Large intestine (tissue), 3 donors: ENCODE measurements around the gene ZDHHC13. TPM values are rescaled to one million over a fixed set of nuclear protein-coding genes. Genes with fewer than 3 reads are reported as not detected.

Experiments
- DNase-seq, 2 donors: peaks; one replicate each; pipeline versions ENCODE4 v3.0.0 to v3.0.0-alpha.2; 2013
- H3K27ac ChIP-seq: one replicate; pipeline ENCODE4 v1.5.1; 2013; ENCODE audit warnings: low read length
- H3K27me3 ChIP-seq: 2 replicates; pipeline ENCODE4 v1.6.1; 2013; ENCODE audit warnings: low read length; ENCODE audit not compliant: control insufficient read depth, insufficient read depth
- H3K36me3 ChIP-seq: 2 replicates; pipeline ENCODE4 v1.6.1; 2013; ENCODE audit warnings: low read length; ENCODE audit not compliant: control insufficient read depth, insufficient read depth
- H3K4me1 ChIP-seq: one replicate; pipeline ENCODE4 v1.6.1; 2013; ENCODE audit warnings: low read length; ENCODE audit not compliant: control insufficient read depth, insufficient read depth
- H3K4me3 ChIP-seq: one replicate; pipeline ENCODE4 v1.5.1; 2013; ENCODE audit warnings: low read length
- H3K9me3 ChIP-seq: one replicate; pipeline ENCODE4 v1.6.1; 2013; ENCODE audit warnings: mild to moderate bottlenecking, low read depth, low read length, moderate library complexity; ENCODE audit not compliant: control insufficient read depth
- WGBS: methylation state at CpG from one replicate; pipeline ENCODE4 v1.1.5; 2013; ENCODE audit warnings: low lambda C conversion rate; ENCODE audit not compliant: insufficient coverage; 5-methylcytosine and 5-hydroxymethylcytosine counted together
- polyA plus RNA-seq: library from polyadenylated mRNA; unstranded; fragments of 120-200 nt; gene quantifications from one replicate; pipeline ENCODE4 v1.2.1, GENCODE V29; 2013

The ZDHHC13 gene
- polyA plus RNA-seq, 1 donor = 22.3 TPM

GRCh38 chr11:19099093-19099492 lies 17.9 kb upstream of the ZDHHC13 start:
- H3K9me3 ChIP-seq = no peaks in the 10 kb centered on the region
- no peak overlapping the region for H3K27ac ChIP-seq
- H3K36me3 ChIP-seq = no peaks in the 10 kb centered on the region
- no peak for DNase-seq
- no peak overlapping the region for H3K4me3 ChIP-seq
- peaks cover 20% of the 10 kb centered on the region for H3K4me1 ChIP-seq
- whole genome bisulfite sequencing = no CpG with 5 or more reads among the region's 3 CpGs
- no peaks in the 10 kb centered on the region for H3K27me3 ChIP-seq

- Histone ChIP-seq H3K4me3 (no peak overlapping the region), H3K4me1 (peaks cover 22% of the 10 kb centered on the region), H3K27me3 (no peaks in the 10 kb centered on the region), H3K27ac (no peak overlapping the region), H3K9me3 (no peaks in the 10 kb centered on the region), H3K36me3 (no peaks in the 10 kb centered on the region)
- no peak for DNase-seq
- WGBS = no CpG with 5 or more reads among the region's 4 CpGs
Observed at GRCh38 chr11:19100885-19101284, 16.1 kb upstream of the ZDHHC13 start.

- WGBS = 8% methylated on average over 3 of the region's 4 CpGs
- no peaks in the 10 kb centered on the region for H3K36me3 ChIP-seq
- peaks cover 26% of the 10 kb centered on the region for H3K4me1 ChIP-seq
- H3K27me3 ChIP-seq = no peaks in the 10 kb centered on the region
- H3K4me3 ChIP-seq = no peak overlapping the region
- no peaks in the 10 kb centered on the region for H3K9me3 ChIP-seq
- peak; percentile 57 to 89 for DNase-seq
- peak overlapping the region; percentile 72 for H3K27ac ChIP-seq
Observed at GRCh38 chr11:19101796-19102520, 15.0 kb upstream of the ZDHHC13 start.

GRCh38 chr11:19102521-19102900 lies 14.5 kb upstream of the ZDHHC13 start:
- Histone ChIP-seq H3K27me3 (no peaks in the 10 kb centered on the region), H3K4me1 (peaks cover 26% of the 10 kb centered on the region), H3K4me3 (no peak overlapping the region), H3K9me3 (no peaks in the 10 kb centered on the region), H3K27ac (peak overlapping the region; percentile 72), H3K36me3 (no peaks in the 10 kb centered on the region)
- WGBS = no CpG with 5 or more reads among the region's 1 CpG
- DNase-seq = peak; percentile 49 to 82

- no peaks in the 10 kb centered on the region for H3K36me3 ChIP-seq
Observed at GRCh38 chr11:19105011-19105410, 12.0 kb upstream of the ZDHHC13 start.

GRCh38 chr11:19107125-19107524 lies 9.8 kb upstream of the ZDHHC13 start:
- peaks cover 20% of the 10 kb centered on the region for H3K4me1 ChIP-seq
- H3K27me3 ChIP-seq = no peaks in the 10 kb centered on the region
- H3K36me3 ChIP-seq = no peaks in the 10 kb centered on the region
- no peaks in the 10 kb centered on the region for H3K9me3 ChIP-seq
- WGBS = no CpG with 5 or more reads among the region's 1 CpG
- no peak overlapping the region for H3K27ac ChIP-seq
- H3K4me3 ChIP-seq = no peak overlapping the region
- no peak for DNase-seq

More at GRCh38 chr11:19105011-19105410, 12.0 kb upstream of the ZDHHC13 start:
- H3K4me1 ChIP-seq = peaks cover 26% of the 10 kb centered on the region
- no peak for DNase-seq
- no peaks in the 10 kb centered on the region for H3K27me3 ChIP-seq
- H3K9me3 ChIP-seq = no peaks in the 10 kb centered on the region
- H3K27ac ChIP-seq = no peak overlapping the region
- no peak overlapping the region for H3K4me3 ChIP-seq
- no CpG with 5 or more reads among the region's 1 CpG for WGBS

GRCh38 chr11:19110295-19110694 lies 6.7 kb upstream of the ZDHHC13 start:
- Histone ChIP-seq H3K9me3 (no peaks in the 10 kb centered on the region), H3K4me3 (no peak overlapping the region), H3K36me3 (no peaks in the 10 kb centered on the region), H3K27me3 (no peaks in the 10 kb centered on the region), H3K27ac (no peak overlapping the region), H3K4me1 (peaks cover 5% of the 10 kb centered on the region)
- DNase-seq = no peak
- WGBS = 100% methylated on average over 1 of the region's 3 CpGs

- peaks cover 3% of the 10 kb centered on the region for H3K4me1 ChIP-seq
- no peak for DNase-seq
- H3K9me3 ChIP-seq = no peaks in the 10 kb centered on the region
- H3K27ac ChIP-seq = no peak overlapping the region
- no peak overlapping the region for H3K4me3 ChIP-seq
- H3K27me3 ChIP-seq = no peaks in the 10 kb centered on the region
- H3K36me3 ChIP-seq = no peaks in the 10 kb centered on the region
Observed at GRCh38 chr11:19111809-19112208, 5.2 kb upstream of the ZDHHC13 start.

- no peak for DNase-seq
- WGBS = no CpG with 5 or more reads among the region's 16 CpGs
- Histone ChIP-seq H3K9me3 (no peaks in the 10 kb centered on the region), H3K36me3 (peaks cover 6% of the 10 kb centered on the region), H3K27me3 (no peaks in the 10 kb centered on the region), H3K4me1 (peaks cover 3% of the 10 kb centered on the region), H3K27ac (no peak overlapping the region), H3K4me3 (peak overlapping the region; percentile 96)
Observed at GRCh38 chr11:19116276-19116970, 545 bp upstream of the ZDHHC13 start.

- 0% methylated on average over 3 of the region's 7 CpGs for whole genome bisulfite sequencing
- peaks cover 6% of the 10 kb centered on the region for H3K36me3 ChIP-seq
- H3K4me1 ChIP-seq = peaks cover 3% of the 10 kb centered on the region
- DNase-seq = no peak
- H3K4me3 ChIP-seq = peak overlapping the region; percentile 96
- no peaks in the 10 kb centered on the region for H3K27me3 ChIP-seq
- H3K27ac ChIP-seq = peak overlapping the region; percentile 87
- no peaks in the 10 kb centered on the region for H3K9me3 ChIP-seq
Observed at GRCh38 chr11:19117760-19118097, 761 bp downstream of the ZDHHC13 start.

- DNase-seq = no peak
- Histone ChIP-seq H3K27me3 (no peaks in the 10 kb centered on the region), H3K4me1 (peaks cover under 1% of the 10 kb centered on the region), H3K27ac (no peak overlapping the region), H3K9me3 (no peaks in the 10 kb centered on the region), H3K36me3 (peaks cover 6% of the 10 kb centered on the region), H3K4me3 (no peak overlapping the region)
- WGBS = no CpG with 5 or more reads among the region's 2 CpGs
Observed at GRCh38 chr11:19121646-19122045, 4.7 kb downstream of the ZDHHC13 start.
